NCI-H187 treated with DMSO at 0.1 percent for 48 hours (cell line): ENCODE results near the gene PLEKHA1.

Experiments
- DNase-seq: peaks from one replicate; lab custom pipeline; 2025; lab: John Stamatoyannopoulos, UW

The PLEKHA1 gene

GRCh38 chr10:122379041-122379440 lies 4.5 kb downstream of the PLEKHA1 start:
- no peak for DNase-seq

GRCh38 chr10:122379537-122379936 lies 5.0 kb downstream of the PLEKHA1 start:
- no peak for DNase-seq

GRCh38 chr10:122380703-122381102 lies 6.2 kb downstream of the PLEKHA1 start:
- no peak for DNase-seq

- no peak for DNase-seq
Observed at GRCh38 chr10:122381680-122382079, 7.2 kb downstream of the PLEKHA1 start.

GRCh38 chr10:122386514-122386913 lies 12.0 kb downstream of the PLEKHA1 start:
- no peak for DNase-seq

- DNase-seq = no peak
Observed at GRCh38 chr10:122387572-122387971, 13.1 kb downstream of the PLEKHA1 start.

GRCh38 chr10:122388287-122388997 lies 13.9 kb downstream of the PLEKHA1 start:
- DNase-seq = no peak

- no peak for DNase-seq
Observed at GRCh38 chr10:122390271-122390670, 15.8 kb downstream of the PLEKHA1 start.

- DNase-seq = no peak
Observed at GRCh38 chr10:122390679-122391078, 16.2 kb downstream of the PLEKHA1 start.

- no peak for DNase-seq
Observed at GRCh38 chr10:122391875-122392274, 17.4 kb downstream of the PLEKHA1 start.

- no peak for DNase-seq
Observed at GRCh38 chr10:122392835-122393234, 18.3 kb downstream of the PLEKHA1 start.

GRCh38 chr10:122393288-122393687 lies 18.8 kb downstream of the PLEKHA1 start:
- no peak for DNase-seq

- DNase-seq = no peak
Observed at GRCh38 chr10:122402548-122403131, 28.1 kb downstream of the PLEKHA1 start.

- no peak for DNase-seq
Observed at GRCh38 chr10:122404576-122404975, 30.1 kb downstream of the PLEKHA1 start.

- DNase-seq = no peak
Observed at GRCh38 chr10:122407375-122408125, 33.0 kb downstream of the PLEKHA1 start.

GRCh38 chr10:122413327-122413726 lies 38.8 kb downstream of the PLEKHA1 start:
- no peak for DNase-seq

GRCh38 chr10:122417667-122418066 lies 43.2 kb downstream of the PLEKHA1 start:
- DNase-seq = no peak

GRCh38 chr10:122419016-122419415 lies 44.5 kb downstream of the PLEKHA1 start:
- no peak for DNase-seq

GRCh38 chr10:122419876-122420623 lies 45.5 kb downstream of the PLEKHA1 start:
- no peak for DNase-seq

- no peak for DNase-seq
Observed at GRCh38 chr10:122420624-122421007, 46.1 kb downstream of the PLEKHA1 start.

GRCh38 chr10:122421054-122421625 lies 46.6 kb downstream of the PLEKHA1 start:
- DNase-seq = no peak

GRCh38 chr10:122421742-122422141 lies 47.2 kb downstream of the PLEKHA1 start:
- no peak for DNase-seq
